ENCODE measurements around the gene EPHA1. TPM values are rescaled to one million over a fixed set of nuclear protein-coding genes. Genes with fewer than 3 reads are reported as not detected.
"Not testable (repeated sequence)": the region's sequence is repeated elsewhere in the genome, so short reads cannot be mapped to it uniquely, and the experiment has no call there.

The EPHA1 gene
- total RNA-seq, 1 donor from 2014 or later, result 0.22 TPM

- no peak for DNase-seq (ENCODE audit: low spot score)
Measured at GRCh38 chr7:143405173-143406001, 3.3 kb downstream of the EPHA1 start.

GRCh38 chr7:143402233-143402632, 6.4 kb downstream of the EPHA1 start:
- DNase-seq (ENCODE audit: low spot score), result not testable (repeated sequence)

- no peak for DNase-seq (ENCODE audit: low spot score)
Measured at GRCh38 chr7:143401265-143401664, 7.4 kb downstream of the EPHA1 start.

- no peak for DNase-seq (ENCODE audit: low spot score)
Measured at GRCh38 chr7:143399642-143400041, 9.0 kb downstream of the EPHA1 start.

GRCh38 chr7:143399151-143399550, 9.5 kb downstream of the EPHA1 start:
- DNase-seq (ENCODE audit: low spot score), result no peak

GRCh38 chr7:143398616-143399015, 10.0 kb downstream of the EPHA1 start:
- no peak for DNase-seq (ENCODE audit: low spot score)

GRCh38 chr7:143397710-143398530, 10.7 kb downstream of the EPHA1 start:
- DNase-seq (ENCODE audit: low spot score), result no peak

GRCh38 chr7:143396625-143397556, 11.8 kb downstream of the EPHA1 start:
- DNase-seq (ENCODE audit: low spot score), result no peak

- no peak for DNase-seq (ENCODE audit: low spot score)
Measured at GRCh38 chr7:143396182-143396581, 12.5 kb downstream of the EPHA1 start.

- DNase-seq (ENCODE audit: low spot score), result no peak
Measured at GRCh38 chr7:143395187-143396149, 13.2 kb downstream of the EPHA1 start.

- DNase-seq (ENCODE audit: low spot score), result no peak
Measured at GRCh38 chr7:143394777-143395176, 13.9 kb downstream of the EPHA1 start.

- no peak for DNase-seq (ENCODE audit: low spot score)
Measured at GRCh38 chr7:143394068-143394467, 14.6 kb downstream of the EPHA1 start.

GRCh38 chr7:143393267-143394041, 15.2 kb downstream of the EPHA1 start:
- DNase-seq (ENCODE audit: low spot score), result no peak

- DNase-seq (ENCODE audit: low spot score), result no peak
Measured at GRCh38 chr7:143392875-143393266, 15.8 kb downstream of the EPHA1 start.

GRCh38 chr7:143392427-143392826, 16.2 kb downstream of the EPHA1 start:
- not testable (repeated sequence) for DNase-seq (ENCODE audit: low spot score)

GRCh38 chr7:143391462-143392404, 16.9 kb downstream of the EPHA1 start:
- no peak for DNase-seq (ENCODE audit: low spot score)

GRCh38 chr7:143390773-143391317, 17.8 kb downstream of the EPHA1 start:
- no peak for DNase-seq (ENCODE audit: low spot score)
